ENCODE results near the gene KIZ. TPM values are rescaled to one million over a fixed set of nuclear protein-coding genes. Genes with fewer than 3 reads are reported as not detected.
A peak's percentile ranks its signal among the peaks of the same experiment; 100 is the strongest.

KIZ gene
- total and polyA plus RNA-seq, 2 experiments from 2014 or later: 58.3 to 63.6 TPM

DNA sequence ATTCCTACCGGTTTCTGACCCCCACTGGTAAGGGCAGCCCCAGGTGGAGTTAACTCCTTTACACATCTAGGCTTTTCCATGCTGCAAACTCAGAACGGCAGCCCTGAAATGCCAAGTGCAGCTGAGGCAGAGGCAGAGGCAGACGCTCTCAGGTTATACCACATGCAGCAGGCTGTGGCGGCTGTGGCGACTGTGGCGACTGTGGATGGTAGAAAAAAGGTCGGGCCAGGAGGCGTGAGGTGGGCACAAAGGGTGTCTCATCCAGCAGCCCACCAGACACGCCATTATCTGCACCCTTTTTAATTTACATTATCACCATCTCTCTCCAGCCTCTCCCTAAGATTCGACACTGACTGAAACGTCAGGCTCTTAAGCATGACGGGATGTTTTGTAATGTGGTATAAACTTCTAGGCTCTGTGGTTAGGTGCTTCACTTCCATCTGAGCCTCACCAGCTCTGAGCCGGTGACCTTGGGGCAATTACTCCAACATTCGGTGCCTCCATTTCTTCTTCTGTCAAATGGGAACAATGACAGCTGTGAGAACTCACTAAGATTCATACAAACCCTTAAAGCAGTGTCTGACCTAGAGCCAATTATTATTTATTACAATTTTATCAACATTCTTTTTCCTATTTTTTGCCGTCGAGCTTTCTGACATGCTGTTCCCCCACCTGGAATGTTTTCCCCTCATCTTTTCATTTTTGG lies 8.2 kb downstream of the KIZ start:
- H3K4me1 ChIP-seq (ENCODE audit: insufficient read depth): peaks cover 45% of the 10 kb centered on the region
- H3F3A ChIP-seq (replicated peaks; ENCODE audit: low read depth): no peaks in the 10 kb centered on the region
- no peak overlapping the region for H3K4me2 ChIP-seq
- 0 out of 2 replicates have a peak, but pooled peaks cover 4% of the 10 kb centered on the region for H4K20me1 ChIP-seq (replicated peaks; ENCODE audit: insufficient read depth)
- no peak for TF ChIP-seq EZH2 (IDR thresholded peaks at IDR 0.05; ENCODE audit: low read depth, unreplicated experiment)
- TF ChIP-seq ZNF331 (CRISPR knock-in tag; IDR thresholded peaks at IDR 0.05; ENCODE audit: low read depth): no peak
- TF ChIP-seq, protein P1, sequence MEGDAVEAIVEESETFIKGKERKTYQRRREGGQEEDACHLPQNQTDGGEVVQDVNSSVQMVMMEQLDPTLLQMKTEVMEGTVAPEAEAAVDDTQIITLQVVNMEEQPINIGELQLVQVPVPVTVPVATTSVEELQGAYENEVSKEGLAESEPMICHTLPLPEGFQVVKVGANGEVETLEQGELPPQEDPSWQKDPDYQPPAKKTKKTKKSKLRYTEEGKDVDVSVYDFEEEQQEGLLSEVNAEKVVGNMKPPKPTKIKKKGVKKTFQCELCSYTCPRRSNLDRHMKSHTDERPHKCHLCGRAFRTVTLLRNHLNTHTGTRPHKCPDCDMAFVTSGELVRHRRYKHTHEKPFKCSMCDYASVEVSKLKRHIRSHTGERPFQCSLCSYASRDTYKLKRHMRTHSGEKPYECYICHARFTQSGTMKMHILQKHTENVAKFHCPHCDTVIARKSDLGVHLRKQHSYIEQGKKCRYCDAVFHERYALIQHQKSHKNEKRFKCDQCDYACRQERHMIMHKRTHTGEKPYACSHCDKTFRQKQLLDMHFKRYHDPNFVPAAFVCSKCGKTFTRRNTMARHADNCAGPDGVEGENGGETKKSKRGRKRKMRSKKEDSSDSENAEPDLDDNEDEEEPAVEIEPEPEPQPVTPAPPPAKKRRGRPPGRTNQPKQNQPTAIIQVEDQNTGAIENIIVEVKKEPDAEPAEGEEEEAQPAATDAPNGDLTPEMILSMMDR (conservative IDR thresholded peaks at IDR 0.05; ENCODE audit: low read depth in 2 of 2): no peak
- no peak for TF ChIP-seq JUNB (IDR thresholded peaks at IDR 0.05; ENCODE audit: unreplicated experiment)
- TF ChIP-seq ZNF114 (CRISPR knock-in tag; IDR thresholded peaks at IDR 0.05): no peak
- TF ChIP-seq, protein P2, sequence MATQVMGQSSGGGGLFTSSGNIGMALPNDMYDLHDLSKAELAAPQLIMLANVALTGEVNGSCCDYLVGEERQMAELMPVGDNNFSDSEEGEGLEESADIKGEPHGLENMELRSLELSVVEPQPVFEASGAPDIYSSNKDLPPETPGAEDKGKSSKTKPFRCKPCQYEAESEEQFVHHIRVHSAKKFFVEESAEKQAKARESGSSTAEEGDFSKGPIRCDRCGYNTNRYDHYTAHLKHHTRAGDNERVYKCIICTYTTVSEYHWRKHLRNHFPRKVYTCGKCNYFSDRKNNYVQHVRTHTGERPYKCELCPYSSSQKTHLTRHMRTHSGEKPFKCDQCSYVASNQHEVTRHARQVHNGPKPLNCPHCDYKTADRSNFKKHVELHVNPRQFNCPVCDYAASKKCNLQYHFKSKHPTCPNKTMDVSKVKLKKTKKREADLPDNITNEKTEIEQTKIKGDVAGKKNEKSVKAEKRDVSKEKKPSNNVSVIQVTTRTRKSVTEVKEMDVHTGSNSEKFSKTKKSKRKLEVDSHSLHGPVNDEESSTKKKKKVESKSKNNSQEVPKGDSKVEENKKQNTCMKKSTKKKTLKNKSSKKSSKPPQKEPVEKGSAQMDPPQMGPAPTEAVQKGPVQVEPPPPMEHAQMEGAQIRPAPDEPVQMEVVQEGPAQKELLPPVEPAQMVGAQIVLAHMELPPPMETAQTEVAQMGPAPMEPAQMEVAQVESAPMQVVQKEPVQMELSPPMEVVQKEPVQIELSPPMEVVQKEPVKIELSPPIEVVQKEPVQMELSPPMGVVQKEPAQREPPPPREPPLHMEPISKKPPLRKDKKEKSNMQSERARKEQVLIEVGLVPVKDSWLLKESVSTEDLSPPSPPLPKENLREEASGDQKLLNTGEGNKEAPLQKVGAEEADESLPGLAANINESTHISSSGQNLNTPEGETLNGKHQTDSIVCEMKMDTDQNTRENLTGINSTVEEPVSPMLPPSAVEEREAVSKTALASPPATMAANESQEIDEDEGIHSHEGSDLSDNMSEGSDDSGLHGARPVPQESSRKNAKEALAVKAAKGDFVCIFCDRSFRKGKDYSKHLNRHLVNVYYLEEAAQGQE (IDR thresholded peaks at IDR 0.05; ENCODE audit: unreplicated experiment): no peak
- TF ChIP-seq EZH2phosphoT487 (IDR thresholded peaks at IDR 0.05; ENCODE audit: unreplicated experiment): no peak
- TF ChIP-seq, protein P3, sequence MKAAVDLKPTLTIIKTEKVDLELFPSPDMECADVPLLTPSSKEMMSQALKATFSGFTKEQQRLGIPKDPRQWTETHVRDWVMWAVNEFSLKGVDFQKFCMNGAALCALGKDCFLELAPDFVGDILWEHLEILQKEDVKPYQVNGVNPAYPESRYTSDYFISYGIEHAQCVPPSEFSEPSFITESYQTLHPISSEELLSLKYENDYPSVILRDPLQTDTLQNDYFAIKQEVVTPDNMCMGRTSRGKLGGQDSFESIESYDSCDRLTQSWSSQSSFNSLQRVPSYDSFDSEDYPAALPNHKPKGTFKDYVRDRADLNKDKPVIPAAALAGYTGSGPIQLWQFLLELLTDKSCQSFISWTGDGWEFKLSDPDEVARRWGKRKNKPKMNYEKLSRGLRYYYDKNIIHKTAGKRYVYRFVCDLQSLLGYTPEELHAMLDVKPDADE (IDR thresholded peaks at IDR 0.05): no peak
- TF ChIP-seq, protein P4, sequence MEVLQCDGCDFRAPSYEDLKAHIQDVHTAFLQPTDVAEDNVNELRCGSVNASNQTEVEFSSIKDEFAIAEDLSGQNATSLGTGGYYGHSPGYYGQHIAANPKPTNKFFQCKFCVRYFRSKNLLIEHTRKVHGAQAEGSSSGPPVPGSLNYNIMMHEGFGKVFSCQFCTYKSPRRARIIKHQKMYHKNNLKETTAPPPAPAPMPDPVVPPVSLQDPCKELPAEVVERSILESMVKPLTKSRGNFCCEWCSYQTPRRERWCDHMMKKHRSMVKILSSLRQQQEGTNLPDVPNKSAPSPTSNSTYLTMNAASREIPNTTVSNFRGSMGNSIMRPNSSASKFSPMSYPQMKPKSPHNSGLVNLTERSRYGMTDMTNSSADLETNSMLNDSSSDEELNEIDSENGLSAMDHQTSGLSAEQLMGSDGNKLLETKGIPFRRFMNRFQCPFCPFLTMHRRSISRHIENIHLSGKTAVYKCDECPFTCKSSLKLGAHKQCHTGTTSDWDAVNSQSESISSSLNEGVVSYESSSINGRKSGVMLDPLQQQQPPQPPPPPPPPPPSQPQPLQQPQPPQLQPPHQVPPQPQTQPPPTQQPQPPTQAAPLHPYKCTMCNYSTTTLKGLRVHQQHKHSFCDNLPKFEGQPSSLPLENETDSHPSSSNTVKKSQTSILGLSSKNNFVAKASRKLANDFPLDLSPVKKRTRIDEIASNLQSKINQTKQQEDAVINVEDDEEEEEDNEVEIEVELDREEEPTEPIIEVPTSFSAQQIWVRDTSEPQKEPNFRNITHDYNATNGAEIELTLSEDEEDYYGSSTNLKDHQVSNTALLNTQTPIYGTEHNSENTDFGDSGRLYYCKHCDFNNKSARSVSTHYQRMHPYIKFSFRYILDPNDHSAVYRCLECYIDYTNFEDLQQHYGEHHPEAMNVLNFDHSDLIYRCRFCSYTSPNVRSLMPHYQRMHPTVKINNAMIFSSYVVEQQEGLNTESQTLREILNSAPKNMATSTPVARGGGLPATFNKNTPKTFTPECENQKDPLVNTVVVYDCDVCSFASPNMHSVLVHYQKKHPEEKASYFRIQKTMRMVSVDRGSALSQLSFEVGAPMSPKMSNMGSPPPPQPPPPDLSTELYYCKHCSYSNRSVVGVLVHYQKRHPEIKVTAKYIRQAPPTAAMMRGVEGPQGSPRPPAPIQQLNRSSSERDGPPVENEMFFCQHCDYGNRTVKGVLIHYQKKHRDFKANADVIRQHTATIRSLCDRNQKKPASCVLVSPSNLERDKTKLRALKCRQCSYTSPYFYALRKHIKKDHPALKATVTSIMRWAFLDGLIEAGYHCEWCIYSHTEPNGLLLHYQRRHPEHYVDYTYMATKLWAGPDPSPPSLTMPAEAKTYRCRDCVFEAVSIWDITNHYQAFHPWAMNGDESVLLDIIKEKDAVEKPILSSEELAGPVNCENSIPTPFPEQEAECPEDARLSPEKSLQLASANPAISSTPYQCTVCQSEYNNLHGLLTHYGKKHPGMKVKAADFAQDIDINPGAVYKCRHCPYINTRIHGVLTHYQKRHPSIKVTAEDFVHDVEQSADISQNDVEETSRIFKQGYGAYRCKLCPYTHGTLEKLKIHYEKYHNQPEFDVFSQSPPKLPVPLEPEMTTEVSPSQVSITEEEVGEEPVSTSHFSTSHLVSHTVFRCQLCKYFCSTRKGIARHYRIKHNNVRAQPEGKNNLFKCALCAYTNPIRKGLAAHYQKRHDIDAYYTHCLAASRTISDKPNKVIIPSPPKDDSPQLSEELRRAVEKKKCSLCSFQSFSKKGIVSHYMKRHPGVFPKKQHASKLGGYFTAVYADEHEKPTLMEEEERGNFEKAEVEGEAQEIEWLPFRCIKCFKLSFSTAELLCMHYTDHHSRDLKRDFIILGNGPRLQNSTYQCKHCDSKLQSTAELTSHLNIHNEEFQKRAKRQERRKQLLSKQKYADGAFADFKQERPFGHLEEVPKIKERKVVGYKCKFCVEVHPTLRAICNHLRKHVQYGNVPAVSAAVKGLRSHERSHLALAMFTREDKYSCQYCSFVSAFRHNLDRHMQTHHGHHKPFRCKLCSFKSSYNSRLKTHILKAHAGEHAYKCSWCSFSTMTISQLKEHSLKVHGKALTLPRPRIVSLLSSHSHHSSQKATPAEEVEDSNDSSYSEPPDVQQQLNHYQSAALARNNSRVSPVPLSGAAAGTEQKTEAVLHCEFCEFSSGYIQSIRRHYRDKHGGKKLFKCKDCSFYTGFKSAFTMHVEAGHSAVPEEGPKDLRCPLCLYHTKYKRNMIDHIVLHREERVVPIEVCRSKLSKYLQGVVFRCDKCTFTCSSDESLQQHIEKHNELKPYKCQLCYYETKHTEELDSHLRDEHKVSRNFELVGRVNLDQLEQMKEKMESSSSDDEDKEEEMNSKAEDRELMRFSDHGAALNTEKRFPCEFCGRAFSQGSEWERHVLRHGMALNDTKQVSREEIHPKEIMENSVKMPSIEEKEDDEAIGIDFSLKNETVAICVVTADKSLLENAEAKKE (CRISPR knock-in tag; IDR thresholded peaks at IDR 0.05): no peak
- TF ChIP-seq CREB1 (CRISPR knock-in tag; IDR thresholded peaks at IDR 0.05; ENCODE audit: low read depth): no peak
- H3K36me3 Mint-ChIP-seq (ENCODE audit: low read depth): peaks cover 15% of the 10 kb centered on the region; the same call in 2 of the 3 replicates
- H3K36me3 ChIP-seq (ENCODE audit: insufficient read depth): peaks cover 12% of the 10 kb centered on the region; the same call in 1 of the 2 replicates
- H3K79me2 ChIP-seq (replicated peaks; ENCODE audit: insufficient read depth): peaks cover 32% of the 10 kb centered on the region
- H3K4me3 ChIP-seq: no peak overlapping the region
- H3K9me2 ChIP-seq (ENCODE audit: insufficient read depth): no peaks in the 10 kb centered on the region
- no peak overlapping the region for H2AFZ ChIP-seq
- no peak for DNase-seq (ENCODE audit: low spot score)
- ATAC-seq: no peak; the same call in 2 of the 3 replicates
- no peaks in the 10 kb centered on the region for H3K9me3 Mint-ChIP-seq
- H3K27ac ChIP-seq (ENCODE audit: low read depth): 0 out of 2 replicates have a peak overlapping the region, but pooled peaks have one; percentile 68
- H3K4me1 Mint-ChIP-seq: peaks cover 28% of the 10 kb centered on the region
- H3K27me3 Mint-ChIP-seq (ENCODE audit: insufficient read depth, low read depth, poor library complexity): peaks cover 6% of the 10 kb centered on the region
- no peaks in the 10 kb centered on the region for H3K27me3 ChIP-seq (ENCODE audit: insufficient read depth)
- no peak overlapping the region for H3K4me3 Mint-ChIP-seq
- H3K27ac Mint-ChIP-seq: no peak overlapping the region

Data from GM23338 (cell line).